HL-60 (cell line): ENCODE results near the gene RAB15.

Experiments
- POLR2AphosphoS5 ChIP-seq: IDR thresholded peaks from 2 replicates; pipeline ENCODE4 v1.6.1; 2012; ENCODE audit warnings: low read depth
- TF ChIP-seq, protein P1 (sequence below): IDR thresholded peaks from one replicate; pipeline ENCODE4 v1.5.1; 2011; ENCODE audit warnings: low read length, control low read depth, inconsistent platforms; ENCODE audit not compliant: insufficient read depth
- TF ChIP-seq, protein P2 (sequence below): IDR thresholded peaks from 2 replicates; pipeline ENCODE4 v1.6.1; 2012; ENCODE audit warnings: low read depth; ENCODE audit not compliant: insufficient replicate concordance

DNA sequence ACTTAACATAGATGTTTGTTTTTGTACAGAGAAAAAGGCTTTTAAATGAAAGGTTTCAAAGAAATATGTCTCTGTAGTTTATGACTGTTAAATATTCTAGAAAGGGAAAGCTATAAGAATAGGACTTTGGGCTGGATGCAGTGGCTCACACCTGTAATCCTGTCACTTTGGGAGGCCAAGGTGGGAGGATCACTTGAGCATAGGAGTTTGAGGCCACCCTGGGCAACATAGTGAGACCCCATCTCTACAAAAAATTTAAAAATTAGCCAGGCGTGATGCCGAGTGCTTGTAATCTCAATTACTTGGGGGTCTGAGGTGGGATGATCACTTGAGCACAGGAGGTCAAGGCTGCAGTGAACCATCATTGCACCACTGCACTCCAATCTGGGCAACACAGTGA, 41.0 kb downstream of the RAB15 start:
- TF ChIP-seq, protein P1, sequence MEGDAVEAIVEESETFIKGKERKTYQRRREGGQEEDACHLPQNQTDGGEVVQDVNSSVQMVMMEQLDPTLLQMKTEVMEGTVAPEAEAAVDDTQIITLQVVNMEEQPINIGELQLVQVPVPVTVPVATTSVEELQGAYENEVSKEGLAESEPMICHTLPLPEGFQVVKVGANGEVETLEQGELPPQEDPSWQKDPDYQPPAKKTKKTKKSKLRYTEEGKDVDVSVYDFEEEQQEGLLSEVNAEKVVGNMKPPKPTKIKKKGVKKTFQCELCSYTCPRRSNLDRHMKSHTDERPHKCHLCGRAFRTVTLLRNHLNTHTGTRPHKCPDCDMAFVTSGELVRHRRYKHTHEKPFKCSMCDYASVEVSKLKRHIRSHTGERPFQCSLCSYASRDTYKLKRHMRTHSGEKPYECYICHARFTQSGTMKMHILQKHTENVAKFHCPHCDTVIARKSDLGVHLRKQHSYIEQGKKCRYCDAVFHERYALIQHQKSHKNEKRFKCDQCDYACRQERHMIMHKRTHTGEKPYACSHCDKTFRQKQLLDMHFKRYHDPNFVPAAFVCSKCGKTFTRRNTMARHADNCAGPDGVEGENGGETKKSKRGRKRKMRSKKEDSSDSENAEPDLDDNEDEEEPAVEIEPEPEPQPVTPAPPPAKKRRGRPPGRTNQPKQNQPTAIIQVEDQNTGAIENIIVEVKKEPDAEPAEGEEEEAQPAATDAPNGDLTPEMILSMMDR: no peak
- no peak for TF ChIP-seq POLR2AphosphoS5
- TF ChIP-seq, protein P2, sequence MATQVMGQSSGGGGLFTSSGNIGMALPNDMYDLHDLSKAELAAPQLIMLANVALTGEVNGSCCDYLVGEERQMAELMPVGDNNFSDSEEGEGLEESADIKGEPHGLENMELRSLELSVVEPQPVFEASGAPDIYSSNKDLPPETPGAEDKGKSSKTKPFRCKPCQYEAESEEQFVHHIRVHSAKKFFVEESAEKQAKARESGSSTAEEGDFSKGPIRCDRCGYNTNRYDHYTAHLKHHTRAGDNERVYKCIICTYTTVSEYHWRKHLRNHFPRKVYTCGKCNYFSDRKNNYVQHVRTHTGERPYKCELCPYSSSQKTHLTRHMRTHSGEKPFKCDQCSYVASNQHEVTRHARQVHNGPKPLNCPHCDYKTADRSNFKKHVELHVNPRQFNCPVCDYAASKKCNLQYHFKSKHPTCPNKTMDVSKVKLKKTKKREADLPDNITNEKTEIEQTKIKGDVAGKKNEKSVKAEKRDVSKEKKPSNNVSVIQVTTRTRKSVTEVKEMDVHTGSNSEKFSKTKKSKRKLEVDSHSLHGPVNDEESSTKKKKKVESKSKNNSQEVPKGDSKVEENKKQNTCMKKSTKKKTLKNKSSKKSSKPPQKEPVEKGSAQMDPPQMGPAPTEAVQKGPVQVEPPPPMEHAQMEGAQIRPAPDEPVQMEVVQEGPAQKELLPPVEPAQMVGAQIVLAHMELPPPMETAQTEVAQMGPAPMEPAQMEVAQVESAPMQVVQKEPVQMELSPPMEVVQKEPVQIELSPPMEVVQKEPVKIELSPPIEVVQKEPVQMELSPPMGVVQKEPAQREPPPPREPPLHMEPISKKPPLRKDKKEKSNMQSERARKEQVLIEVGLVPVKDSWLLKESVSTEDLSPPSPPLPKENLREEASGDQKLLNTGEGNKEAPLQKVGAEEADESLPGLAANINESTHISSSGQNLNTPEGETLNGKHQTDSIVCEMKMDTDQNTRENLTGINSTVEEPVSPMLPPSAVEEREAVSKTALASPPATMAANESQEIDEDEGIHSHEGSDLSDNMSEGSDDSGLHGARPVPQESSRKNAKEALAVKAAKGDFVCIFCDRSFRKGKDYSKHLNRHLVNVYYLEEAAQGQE: no peak
